NB4 (cell line): Measurements from ENCODE around the gene GADL1.

Experiments
- DNase-seq: peaks from one replicate; pipeline ENCODE4 v3.0.0; 2010; ENCODE audit warnings: low read depth
- H3K4me3 ChIP-seq: one replicate; pipeline ENCODE4 v1.5.1; 2011; ENCODE audit warnings: mild to moderate bottlenecking, low read depth, low read length, moderate library complexity
- MYC ChIP-seq: IDR thresholded peaks from 2 replicates; pipeline ENCODE4 v1.6.1; 2011; ENCODE audit warnings: low read depth, low read length
- POLR2A ChIP-seq: IDR thresholded peaks from 2 replicates; pipeline ENCODE4 v1.6.1; 2011; ENCODE audit warnings: mild to moderate bottlenecking; ENCODE audit not compliant: insufficient read length; ENCODE audit errors: extremely low read depth
- TF ChIP-seq, protein P1 (sequence below): IDR thresholded peaks from one replicate; pipeline ENCODE4 v1.5.1; 2012; ENCODE audit warnings: low read depth, low read length
- TF ChIP-seq, protein P2 (sequence below): IDR thresholded peaks from 2 replicates; pipeline ENCODE4 v1.6.1; 2011; ENCODE audit warnings: low read depth, low read length

Gene GADL1

DNA sequence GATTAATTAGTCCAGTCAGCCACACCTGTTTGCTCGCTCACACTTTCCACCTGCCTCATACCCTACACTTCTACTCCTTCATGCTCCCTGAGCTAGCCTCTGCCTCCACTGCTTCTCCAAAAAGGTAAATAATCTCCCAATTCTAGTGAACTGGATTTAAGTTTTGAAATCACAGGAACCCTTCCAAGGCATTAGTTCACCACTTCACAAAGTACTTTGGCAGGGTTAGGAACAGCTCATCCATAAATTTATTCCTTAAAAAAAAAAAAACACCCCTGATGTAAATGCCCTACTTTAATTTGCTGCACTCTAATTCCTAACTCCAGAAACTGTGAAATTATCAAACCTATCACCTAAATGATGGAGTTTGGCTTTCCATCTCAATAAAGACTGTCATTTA, 58.3 kb downstream of the GADL1 start:
- TF ChIP-seq, protein P1, sequence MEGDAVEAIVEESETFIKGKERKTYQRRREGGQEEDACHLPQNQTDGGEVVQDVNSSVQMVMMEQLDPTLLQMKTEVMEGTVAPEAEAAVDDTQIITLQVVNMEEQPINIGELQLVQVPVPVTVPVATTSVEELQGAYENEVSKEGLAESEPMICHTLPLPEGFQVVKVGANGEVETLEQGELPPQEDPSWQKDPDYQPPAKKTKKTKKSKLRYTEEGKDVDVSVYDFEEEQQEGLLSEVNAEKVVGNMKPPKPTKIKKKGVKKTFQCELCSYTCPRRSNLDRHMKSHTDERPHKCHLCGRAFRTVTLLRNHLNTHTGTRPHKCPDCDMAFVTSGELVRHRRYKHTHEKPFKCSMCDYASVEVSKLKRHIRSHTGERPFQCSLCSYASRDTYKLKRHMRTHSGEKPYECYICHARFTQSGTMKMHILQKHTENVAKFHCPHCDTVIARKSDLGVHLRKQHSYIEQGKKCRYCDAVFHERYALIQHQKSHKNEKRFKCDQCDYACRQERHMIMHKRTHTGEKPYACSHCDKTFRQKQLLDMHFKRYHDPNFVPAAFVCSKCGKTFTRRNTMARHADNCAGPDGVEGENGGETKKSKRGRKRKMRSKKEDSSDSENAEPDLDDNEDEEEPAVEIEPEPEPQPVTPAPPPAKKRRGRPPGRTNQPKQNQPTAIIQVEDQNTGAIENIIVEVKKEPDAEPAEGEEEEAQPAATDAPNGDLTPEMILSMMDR, result no peak
- TF ChIP-seq MYC, result no peak
- TF ChIP-seq, protein P2, sequence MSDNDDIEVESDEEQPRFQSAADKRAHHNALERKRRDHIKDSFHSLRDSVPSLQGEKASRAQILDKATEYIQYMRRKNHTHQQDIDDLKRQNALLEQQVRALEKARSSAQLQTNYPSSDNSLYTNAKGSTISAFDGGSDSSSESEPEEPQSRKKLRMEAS, result no peak
- TF ChIP-seq POLR2A, result no peak
- DNase-seq, result no peak
- no peak overlapping the region for H3K4me3 ChIP-seq

DNA sequence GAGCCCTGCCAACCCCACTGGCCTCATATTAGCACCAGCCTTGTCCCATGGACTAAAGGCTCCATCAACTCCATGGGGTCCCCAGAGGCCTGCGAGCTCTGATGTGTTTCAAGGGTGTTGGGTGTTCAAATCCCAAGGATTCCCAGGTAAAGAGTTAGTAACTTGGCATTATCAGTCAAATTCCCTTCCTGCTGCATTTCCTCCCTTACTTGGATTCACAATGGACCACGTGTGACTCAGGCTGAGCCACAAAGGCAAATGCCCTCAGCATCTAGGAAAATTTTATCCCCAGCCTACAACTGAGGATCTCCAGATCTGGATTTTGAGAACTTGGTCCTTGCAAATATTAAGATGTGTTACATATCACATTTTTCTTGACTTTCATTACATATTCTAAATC, 58.8 kb downstream of the GADL1 start:
- TF ChIP-seq, protein P1, result no peak
- TF ChIP-seq POLR2A (no peak), MYC (no peak)
- TF ChIP-seq, protein P2, result no peak
- no peak overlapping the region for H3K4me3 ChIP-seq
- no peak for DNase-seq

DNA sequence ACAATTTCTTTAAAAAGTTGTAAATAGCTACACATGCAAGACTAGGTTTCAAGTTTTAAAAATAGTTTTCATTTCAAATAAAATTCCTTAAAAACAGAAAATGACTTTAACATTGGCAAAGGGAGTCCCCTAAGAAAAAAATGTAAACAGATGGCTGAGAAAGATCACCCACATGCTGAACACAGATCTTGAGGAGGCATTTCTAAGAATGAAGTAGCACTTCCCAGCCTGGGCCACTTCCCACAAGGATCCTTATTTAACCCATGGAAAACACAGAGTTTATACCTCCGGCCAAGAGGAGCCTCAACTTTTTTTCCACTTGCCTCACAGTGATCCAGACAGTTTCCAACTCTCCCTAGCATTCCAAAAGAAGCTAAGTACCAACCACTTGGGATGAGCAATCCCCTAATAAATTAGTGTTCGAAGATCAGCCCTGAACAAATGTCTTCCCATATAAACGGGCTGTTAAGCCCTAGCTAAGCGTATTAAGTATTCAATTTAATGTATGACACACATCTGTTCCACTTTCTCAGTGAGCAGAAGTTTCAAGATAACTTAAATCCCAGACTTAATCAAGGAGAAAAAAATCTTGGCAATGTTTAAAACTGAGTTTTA, 61.4 kb downstream of the GADL1 start:
- no peak overlapping the region for H3K4me3 ChIP-seq
- no peak for DNase-seq
- TF ChIP-seq MYC (no peak), POLR2A (no peak)
- TF ChIP-seq, protein P2, result no peak
- TF ChIP-seq, protein P1, result no peak

DNA sequence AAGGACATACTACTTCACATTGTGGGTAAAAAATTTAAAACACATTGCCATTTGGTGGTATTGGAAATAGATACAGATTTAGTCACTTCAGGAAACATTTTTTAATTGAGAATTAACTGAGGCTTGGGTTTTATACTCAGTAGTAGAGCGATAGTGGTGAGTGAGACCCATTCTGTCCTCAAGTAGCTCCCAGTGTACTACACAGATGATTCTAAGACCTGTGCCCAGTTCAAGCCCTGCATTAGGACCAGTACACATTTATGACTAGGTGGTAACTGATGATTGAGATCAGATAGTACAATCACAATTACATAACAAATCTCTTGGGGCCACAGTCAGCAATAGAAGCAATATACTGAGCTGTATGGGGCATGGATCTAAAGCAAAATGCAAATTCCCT, 67.4 kb downstream of the GADL1 start:
- no peak overlapping the region for H3K4me3 ChIP-seq
- no peak for TF ChIP-seq MYC
- TF ChIP-seq, protein P1, result no peak
- TF ChIP-seq, protein P2, result no peak
- TF ChIP-seq POLR2A, result no peak
- no peak for DNase-seq

DNA sequence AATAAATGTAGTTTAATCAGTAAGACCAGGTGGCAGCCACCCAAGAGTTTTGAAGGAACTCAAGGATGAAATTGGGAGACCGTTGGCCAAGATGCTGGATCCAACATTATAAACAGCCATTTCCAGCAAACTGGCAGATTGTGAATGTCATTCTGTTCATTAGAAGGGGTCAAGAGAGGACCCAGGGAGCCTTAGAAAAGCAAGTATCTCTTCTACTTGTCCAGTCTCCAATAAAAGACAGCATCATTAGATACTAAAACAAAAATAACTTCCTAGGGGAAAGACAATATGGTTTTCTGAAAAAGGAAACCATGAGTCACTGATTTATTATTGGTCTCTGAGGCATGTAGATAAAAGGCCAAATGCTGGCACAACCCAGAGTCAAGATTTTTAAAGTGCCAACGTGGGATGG, 67.9 kb downstream of the GADL1 start:
- no peak overlapping the region for H3K4me3 ChIP-seq
- DNase-seq, result no peak
- TF ChIP-seq, protein P2, result no peak
- TF ChIP-seq POLR2A (no peak), MYC (no peak)
- TF ChIP-seq, protein P1, result no peak
